ENCODE results near the gene NRL. TPM values are rescaled to one million over a fixed set of nuclear protein-coding genes. Genes with fewer than 3 reads are reported as not detected.

The NRL gene
- total RNA-seq, 4 donors from 2014 or later = 1.0 to 3.0 (median 1.1) TPM; not detected in 1

- TF ChIP-seq CTCF (IDR thresholded peaks at IDR 0.05; ENCODE audit: low read depth) = no peak
Measured at GRCh38 chr14:24135834-24136683, 21.3 kb upstream of the NRL start, which contains the start of gene PSME1. TSS of gene PSME1 (plus strand) at chr14:24136194. CDS start at chr14:24136263, 69 bp downstream.

- no peak for TF ChIP-seq CTCF (IDR thresholded peaks at IDR 0.05; ENCODE audit: low read depth)
Measured at GRCh38 chr14:24135584-24135833, 20.8 kb upstream of the NRL start.

- no peak for TF ChIP-seq CTCF (IDR thresholded peaks at IDR 0.05; ENCODE audit: low read depth)
Measured at GRCh38 chr14:24133735-24134134, 19.0 kb upstream of the NRL start.

- no peak for TF ChIP-seq CTCF (IDR thresholded peaks at IDR 0.05; ENCODE audit: low read depth)
Measured at GRCh38 chr14:24132976-24133375, 18.2 kb upstream of the NRL start.

GRCh38 chr14:24132061-24132685, 17.4 kb upstream of the NRL start:
- no peak for TF ChIP-seq CTCF (IDR thresholded peaks at IDR 0.05; ENCODE audit: low read depth)

GRCh38 chr14:24131549-24131966, 16.8 kb upstream of the NRL start:
- no peak for TF ChIP-seq CTCF (IDR thresholded peaks at IDR 0.05; ENCODE audit: low read depth)

GRCh38 chr14:24130717-24131548, 16.2 kb upstream of the NRL start:
- no peak for TF ChIP-seq CTCF (IDR thresholded peaks at IDR 0.05; ENCODE audit: low read depth)
